NB4 (cell line): Measurements from ENCODE around the gene MAPK8IP1.

Source experiments
- DNase-seq: peaks from one replicate; pipeline ENCODE4 v3.0.0; 2010; ENCODE audit warnings: low read depth
- H3K4me3 ChIP-seq: one replicate; pipeline ENCODE4 v1.5.1; 2011; ENCODE audit warnings: mild to moderate bottlenecking, low read depth, low read length, moderate library complexity
- CTCF ChIP-seq: IDR thresholded peaks from one replicate; pipeline ENCODE4 v1.5.1; 2012; ENCODE audit warnings: low read depth, low read length
- MAX ChIP-seq: IDR thresholded peaks from 2 replicates; pipeline ENCODE4 v1.6.1; 2011; ENCODE audit warnings: low read depth, low read length
- MYC ChIP-seq: IDR thresholded peaks from 2 replicates; pipeline ENCODE4 v1.6.1; 2011; ENCODE audit warnings: low read depth, low read length
- POLR2A ChIP-seq: IDR thresholded peaks from 2 replicates; pipeline ENCODE4 v1.6.1; 2011; ENCODE audit warnings: mild to moderate bottlenecking; ENCODE audit not compliant: insufficient read length; ENCODE audit errors: extremely low read depth

The MAPK8IP1 gene

GRCh38 chr11:45846974-45847910, 38.2 kb upstream of the MAPK8IP1 start, which contains the start of gene CRY2:
CRY2 (plus strand) TSS chr11:45847475; CDS start chr11:45847491, 16 bp downstream.
- peak; percentile 91 for TF ChIP-seq MYC
- TF ChIP-seq POLR2A, result peak; percentile 74
- TF ChIP-seq MAX, result peak; percentile 90
- TF ChIP-seq CTCF, result no peak
- DNase-seq, result peak; percentile 98
- peak within 1 kb of the TSS; percentile 79 for H3K4me3 ChIP-seq

- peak overlapping the region; percentile 79 for H3K4me3 ChIP-seq
- TF ChIP-seq POLR2A (no peak), MAX (no peak), CTCF (no peak), MYC (no peak)
- DNase-seq, result peak; percentile 75
Observed at GRCh38 chr11:45847911-45848316, 37.5 kb upstream of the MAPK8IP1 start.

- TF ChIP-seq MAX (no peak), MYC (no peak), POLR2A (no peak), CTCF (no peak)
- no peak for DNase-seq
- peak overlapping the region; percentile 79 for H3K4me3 ChIP-seq
Observed at GRCh38 chr11:45848654-45849081, 36.8 kb upstream of the MAPK8IP1 start.

- no peak overlapping the region for H3K4me3 ChIP-seq
- no peak for TF ChIP-seq MYC
- TF ChIP-seq POLR2A, result no peak
- no peak for DNase-seq
Observed at GRCh38 chr11:45850446-45850845, 35.0 kb upstream of the MAPK8IP1 start.

- no peak for TF ChIP-seq MYC
- TF ChIP-seq MAX, result no peak
- TF ChIP-seq CTCF, result no peak
- no peak for TF ChIP-seq POLR2A
- no peak overlapping the region for H3K4me3 ChIP-seq
- DNase-seq, result no peak
Observed at GRCh38 chr11:45851228-45851627, 34.2 kb upstream of the MAPK8IP1 start.

- DNase-seq, result no peak
- H3K4me3 ChIP-seq, result no peak overlapping the region
- TF ChIP-seq POLR2A, result no peak
- no peak for TF ChIP-seq CTCF
- TF ChIP-seq MYC, result no peak
- peak; percentile 40; the same call in 1 of the 2 replicates for TF ChIP-seq MAX
Observed at GRCh38 chr11:45852018-45852711, 33.3 kb upstream of the MAPK8IP1 start.
